Endothelial cell of umbilical vein (primary cell): ENCODE data around the gene SLC22A17.

ENCODE experiments used
- CTCF ChIP-seq, 2 donors: IDR thresholded peaks; 1 replicate in 1 of 2; 2 replicates in 1 of 2; pipeline ENCODE4 v1.5.1; 2011; ENCODE audit warnings: low read length in 2 of 2, mild to moderate bottlenecking in 2 of 2, moderate library complexity in 2 of 2, control low read depth in 1 of 2, inconsistent platforms in 1 of 2, low read depth in 1 of 2; ENCODE audit not compliant: insufficient read depth in 1 of 2; ENCODE audit errors: extremely low read depth in 1 of 2
- EZH2 ChIP-seq: IDR thresholded peaks from 2 replicates; pipeline ENCODE4 v1.6.1; 2012; ENCODE audit warnings: borderline replicate concordance, low read depth, mild to moderate bottlenecking, moderate library complexity, low read length, inconsistent platforms; ENCODE audit not compliant: severe bottlenecking
- JUN ChIP-seq: IDR thresholded peaks from 2 replicates; pipeline ENCODE4 v1.6.1; 2011; ENCODE audit warnings: borderline replicate concordance, low read depth; ENCODE audit not compliant: insufficient read length, insufficient read depth
- MAX ChIP-seq: IDR thresholded peaks from 2 replicates; pipeline ENCODE4 v1.6.1; 2011; ENCODE audit not compliant: insufficient read depth, insufficient read length
- MYC ChIP-seq: IDR thresholded peaks from one replicate; pipeline ENCODE4 v1.6.1; 2011; ENCODE audit warnings: mild to moderate bottlenecking, low read depth, low read length
- POLR2A ChIP-seq: IDR thresholded peaks from 2 replicates; pipeline ENCODE4 v1.6.1; 2012; ENCODE audit warnings: low read depth, mild to moderate bottlenecking, control low read depth, low read length
- POLR2AphosphoS5 ChIP-seq: IDR thresholded peaks from 2 replicates; pipeline ENCODE4 v1.6.1; 2012; ENCODE audit warnings: low read depth, mild to moderate bottlenecking, control low read depth, low read length, moderate library complexity; ENCODE audit not compliant: insufficient read depth

- no peak for TF ChIP-seq JUN
- no peak for TF ChIP-seq CTCF (IDR thresholded peaks at IDR 0.05; ENCODE audit: extremely low read depth in 1 of 2, insufficient read depth in 1 of 2, low read depth in 1 of 2, low read length in 2 of 2)
- no peak for TF ChIP-seq POLR2A
- TF ChIP-seq POLR2AphosphoS5 = no peak
- TF ChIP-seq EZH2 = no peak
- TF ChIP-seq MYC = no peak
- no peak for TF ChIP-seq MAX
Observed at GRCh38 chr14:23335623-23336022, 17.1 kb downstream of the SLC22A17 start.
